Keratinocyte (primary cell): ENCODE data around the gene PGM1.

Source experiments
- CTCF ChIP-seq, 3 experiments: IDR thresholded peaks in 1 of 3; conservative IDR thresholded peaks in 1 of 3; optimal IDR thresholded peaks in 1 of 3; 2 replicates in 2 of 3; 3 replicates in 1 of 3; pipeline versions ENCODE3 to v1.5.1; 2011; ENCODE audit warnings: low read length in 3 of 3, mild to moderate bottlenecking in 3 of 3, moderate library complexity in 2 of 3, control low read depth in 1 of 3, inconsistent platforms in 1 of 3; ENCODE audit not compliant: insufficient read depth in 2 of 3; ENCODE audit errors: extremely low read depth in 1 of 3
- EZH2 ChIP-seq: IDR thresholded peaks from one replicate; pipeline ENCODE4 v1.6.1; 2012; ENCODE audit warnings: inconsistent platforms, mild to moderate bottlenecking, low read length, moderate library complexity

- no peak for TF ChIP-seq CTCF (optimal IDR thresholded peaks at IDR 0.05 in 1 of 3, IDR thresholded peaks at IDR 0.05 in 1 of 3, conservative IDR thresholded peaks at IDR 0.05 in 1 of 3; ENCODE audit: extremely low read depth in 1 of 3, insufficient read depth in 2 of 3, low read length in 3 of 3)
- no peak for TF ChIP-seq EZH2
Observed at GRCh38 chr1:63679076-63679475, 85.9 kb downstream of the PGM1 start.
